ENCODE measurements around the gene PLD5. TPM values are rescaled to one million over a fixed set of nuclear protein-coding genes. Genes with fewer than 3 reads are reported as not detected.
"Not testable (repeated sequence)": the region's sequence is repeated elsewhere in the genome, so short reads cannot be mapped to it uniquely, and the experiment has no call there.

The PLD5 gene
- total RNA-seq, 1 experiment from 2014 or later = 0.11 TPM

DNA sequence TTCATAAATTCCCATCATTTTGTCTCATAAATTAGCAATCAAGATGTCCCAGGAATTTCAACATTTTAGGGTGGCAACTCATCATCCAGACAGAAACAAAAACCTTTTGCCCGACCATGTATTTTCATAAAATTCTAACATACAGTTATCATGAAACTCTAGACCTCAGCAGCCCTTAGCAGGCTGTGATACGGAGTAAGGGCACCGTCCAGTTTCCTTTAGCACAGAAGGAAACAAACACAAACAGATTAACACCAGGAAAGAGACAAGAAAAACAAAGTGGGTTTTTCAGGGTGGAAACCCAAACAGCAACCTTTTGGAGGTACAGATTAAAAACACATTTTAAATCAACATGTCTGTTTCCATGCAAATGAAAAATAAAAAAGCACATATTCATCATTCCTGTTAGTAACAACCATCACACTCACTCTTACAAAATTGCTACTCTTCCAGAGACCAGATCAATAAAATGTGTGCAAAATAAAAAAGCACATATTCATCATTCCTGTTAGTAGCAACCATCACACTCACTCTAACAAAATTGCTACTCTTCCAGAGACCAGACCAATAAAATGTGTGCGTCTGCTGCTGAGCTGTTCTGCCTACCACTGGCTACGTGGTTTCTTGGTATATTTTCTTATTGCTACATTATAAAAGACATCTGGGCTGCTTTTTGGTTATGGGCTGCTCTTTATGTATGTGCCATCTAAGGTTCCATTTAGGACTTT lies 241.6 kb downstream of the PLD5 start:
- not testable (repeated sequence) for DNase-seq (ENCODE audit: low read depth)

DNA sequence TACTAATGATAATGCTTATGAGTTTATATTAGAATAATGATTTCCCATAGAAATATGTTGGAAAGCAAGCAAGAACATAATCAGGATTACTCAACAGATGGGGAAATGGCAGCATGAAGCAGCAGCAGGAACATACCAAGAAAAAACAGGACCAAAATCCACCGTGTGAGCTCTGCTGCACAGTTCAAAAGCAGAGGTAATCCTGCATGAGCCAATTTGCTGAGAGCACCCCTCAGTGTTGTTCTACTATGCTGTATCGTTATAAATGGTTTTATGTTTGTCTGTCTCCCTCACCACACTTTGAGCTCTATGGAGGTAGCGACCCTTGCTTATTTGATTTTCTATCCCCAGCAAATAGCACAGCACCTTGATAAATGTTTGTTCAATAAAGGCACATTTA lies 246.1 kb downstream of the PLD5 start:
- DNase-seq (ENCODE audit: low read depth) = not testable (repeated sequence)

DNA sequence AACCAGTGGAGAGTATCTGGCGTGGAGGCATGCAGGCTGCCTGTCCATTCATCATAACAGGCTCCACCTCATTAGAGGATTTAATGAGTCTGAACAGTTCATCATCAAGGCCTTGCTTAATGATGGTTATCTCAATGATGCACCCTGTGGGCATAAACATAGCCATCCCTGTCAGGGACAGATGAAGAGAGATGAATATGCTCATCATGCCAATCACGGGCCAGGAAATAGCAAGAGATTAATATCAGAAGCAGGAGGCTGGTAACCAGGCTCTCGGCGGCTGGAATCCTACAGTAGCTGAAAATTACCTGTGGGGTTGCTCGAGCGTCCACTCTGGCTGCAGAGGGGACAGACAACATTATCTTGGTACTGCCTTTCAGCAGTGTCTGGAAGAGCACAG lies 247.7 kb downstream of the PLD5 start:
- not testable (repeated sequence) for DNase-seq (ENCODE audit: low read depth)

DNA sequence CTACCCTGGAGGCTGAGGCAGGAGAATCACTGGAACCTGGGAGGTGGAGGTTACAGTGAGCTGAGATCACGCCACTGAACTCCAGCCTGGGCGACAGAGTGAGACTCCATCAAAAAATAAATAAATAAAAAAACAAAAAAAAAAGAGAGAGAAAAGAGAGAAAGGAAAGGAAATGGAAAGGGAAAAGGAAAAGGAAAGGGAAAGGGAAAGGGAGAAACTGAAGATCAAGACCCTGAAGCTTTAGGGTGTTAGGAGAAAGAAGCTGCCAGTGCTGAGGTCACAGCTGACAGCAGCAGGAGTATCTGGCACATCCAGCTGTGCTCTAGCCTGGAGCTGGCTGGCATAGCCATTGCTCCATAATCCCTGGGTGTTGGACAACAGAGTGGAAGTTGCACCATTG lies 257.5 kb downstream of the PLD5 start:
- DNase-seq (ENCODE audit: low read depth) = not testable (repeated sequence)

DNA sequence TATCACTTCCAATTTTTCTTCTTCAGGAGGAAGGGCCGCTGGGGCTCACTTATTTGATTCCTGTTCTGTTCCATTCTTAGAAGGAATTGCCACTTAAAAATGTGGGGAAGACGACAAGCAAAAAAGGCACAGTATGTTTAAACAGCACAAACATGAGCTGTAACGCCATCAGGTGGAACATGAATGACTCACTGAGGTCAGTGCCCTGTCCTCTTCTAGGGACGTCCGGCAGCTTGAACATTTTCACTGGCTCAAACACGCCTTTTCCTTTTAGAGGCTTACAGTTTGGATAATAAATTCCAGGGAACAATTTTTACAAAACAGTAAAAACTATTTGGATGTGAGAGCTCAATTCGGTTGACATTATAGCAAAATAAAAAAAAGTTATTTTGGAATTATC lies 260.1 kb downstream of the PLD5 start:
- not testable (repeated sequence) for DNase-seq (ENCODE audit: low read depth)

DNA sequence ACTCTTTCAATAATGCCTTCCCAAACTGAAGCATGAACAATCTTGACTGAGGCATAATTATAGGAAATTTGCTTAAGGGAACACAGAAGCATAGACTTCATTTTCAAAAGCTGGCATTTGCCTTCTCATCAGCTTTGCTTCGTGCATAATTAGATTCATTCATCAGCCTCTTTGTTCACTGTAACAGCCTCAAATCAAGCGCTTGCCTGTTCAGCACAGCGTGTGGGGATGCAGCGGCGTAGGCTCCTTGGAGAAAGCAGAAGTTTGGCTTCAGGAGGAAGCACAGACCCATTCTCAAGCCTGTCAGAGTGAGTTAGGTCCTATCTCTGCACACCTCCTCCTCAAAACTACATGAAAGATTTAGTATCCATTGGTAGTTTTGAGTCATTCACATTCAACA lies 279.2 kb downstream of the PLD5 start:
- no peak for DNase-seq (ENCODE audit: low read depth)

DNA sequence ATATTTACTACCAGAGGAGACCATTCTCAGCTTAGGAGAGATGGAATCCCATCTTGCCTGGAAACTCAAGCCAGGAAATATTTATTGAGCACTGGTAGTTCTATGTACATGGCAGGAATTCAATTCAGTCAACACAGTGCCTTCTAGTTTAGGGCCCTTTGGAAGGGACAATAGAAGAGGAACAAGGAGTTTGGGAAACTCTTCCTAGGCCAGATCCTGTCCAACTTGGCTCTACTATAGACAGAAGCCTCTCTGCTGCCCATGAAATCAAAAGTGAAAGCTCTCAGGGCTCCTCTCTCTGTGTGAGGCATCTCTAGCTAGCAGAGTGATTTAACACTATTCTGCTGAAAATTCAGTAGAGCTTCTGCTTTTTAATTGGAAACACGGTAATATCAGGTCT lies 281.0 kb downstream of the PLD5 start:
- peak; percentile 41 for DNase-seq (ENCODE audit: low read depth)

DNA sequence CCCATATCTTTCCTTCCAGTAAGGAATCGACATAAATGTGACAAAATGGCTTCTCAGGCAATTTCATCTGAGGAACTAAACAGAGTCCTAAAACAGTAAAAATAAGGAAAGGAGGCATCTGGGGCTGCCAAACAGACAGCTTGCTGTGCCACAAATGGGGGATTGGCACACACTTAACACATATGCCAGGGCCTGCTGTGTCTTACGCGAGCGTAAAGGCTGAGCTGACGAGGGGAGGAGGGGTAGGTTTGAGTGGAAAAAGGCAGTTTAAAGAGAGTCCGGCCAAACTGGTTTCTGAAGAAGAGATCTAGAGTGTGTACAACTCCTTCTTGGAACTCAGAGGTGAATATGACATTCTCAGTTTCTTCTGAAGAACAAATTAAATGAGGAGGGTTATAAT lies 281.5 kb downstream of the PLD5 start:
- peak; percentile 15 for DNase-seq (ENCODE audit: low read depth)

DNA sequence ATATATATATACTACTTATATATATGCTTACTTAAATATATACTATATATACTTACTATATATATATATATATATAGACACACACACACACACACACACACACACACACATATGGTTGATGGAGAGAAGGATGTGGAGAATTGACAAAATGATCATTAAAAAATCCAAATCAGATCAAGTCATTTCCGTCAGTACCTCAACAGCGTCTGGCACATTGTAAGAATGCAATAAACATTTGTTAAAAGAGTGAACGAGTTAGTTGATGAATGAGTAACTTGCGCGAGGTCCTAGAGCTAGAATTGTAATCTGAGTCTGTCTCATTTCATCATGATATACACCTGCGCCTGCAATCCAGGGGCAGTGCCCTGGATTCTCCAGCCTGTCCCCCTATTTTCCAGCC lies 282.6 kb downstream of the PLD5 start:
- DNase-seq (ENCODE audit: low read depth) = no peak

DNA sequence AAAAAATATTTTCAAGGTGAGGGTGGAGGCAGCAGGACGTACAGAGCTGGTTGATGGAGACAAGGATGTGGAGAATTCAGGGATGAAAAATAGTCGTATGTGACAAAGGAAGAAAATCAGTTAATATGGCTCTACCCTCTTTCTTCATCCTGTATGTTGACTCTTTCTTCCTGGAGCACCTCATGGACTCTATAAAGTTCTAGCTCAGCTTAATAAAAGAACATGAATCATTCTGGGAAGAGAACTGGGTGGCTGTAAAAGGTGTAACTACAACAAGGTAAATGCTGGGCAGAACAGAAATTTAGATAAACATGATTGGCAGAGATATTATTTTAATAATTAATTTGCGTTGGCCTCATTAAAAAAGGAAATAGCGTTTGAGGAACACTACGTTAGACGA lies 283.8 kb downstream of the PLD5 start:
- DNase-seq (ENCODE audit: low read depth) = no peak

DNA sequence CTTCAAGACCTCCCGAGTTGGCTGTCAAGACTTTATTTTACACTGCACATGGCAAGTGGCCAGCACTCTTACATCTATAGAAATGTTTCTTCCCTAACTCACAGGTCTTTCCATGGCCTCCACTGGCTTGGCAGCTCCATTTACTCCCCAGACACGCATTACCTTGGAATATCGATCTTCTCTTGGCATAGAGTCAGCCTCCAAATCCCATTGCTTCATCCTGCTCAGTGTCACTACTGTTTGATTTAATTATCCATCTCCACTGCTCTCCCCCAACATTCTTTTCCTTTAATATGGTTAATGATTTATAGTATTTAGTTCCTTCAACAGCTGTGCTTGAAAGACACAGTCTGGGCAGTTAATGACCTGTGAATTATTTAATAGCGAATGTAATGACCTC lies 284.4 kb downstream of the PLD5 start:
- DNase-seq (ENCODE audit: low read depth) = no peak

DNA sequence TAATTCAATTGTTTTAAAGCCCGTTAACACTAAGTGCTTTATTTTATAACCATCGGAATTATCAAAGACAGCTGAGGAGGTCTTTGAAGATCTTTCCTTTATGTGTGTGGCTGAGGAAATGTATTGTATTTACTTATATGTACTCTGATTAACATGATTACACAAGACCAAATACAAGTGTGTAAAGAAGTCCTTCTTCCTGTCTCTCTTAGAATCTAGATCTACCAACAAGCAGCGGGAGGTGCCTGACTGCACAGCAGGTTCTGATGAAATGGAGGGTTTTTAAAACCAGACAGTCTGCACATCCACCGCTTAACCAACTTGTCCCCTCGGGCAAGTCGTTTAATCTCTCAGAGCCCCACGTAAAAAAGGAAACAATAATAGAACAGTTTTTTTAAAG lies 285.1 kb downstream of the PLD5 start:
- DNase-seq (ENCODE audit: low read depth) = no peak

DNA sequence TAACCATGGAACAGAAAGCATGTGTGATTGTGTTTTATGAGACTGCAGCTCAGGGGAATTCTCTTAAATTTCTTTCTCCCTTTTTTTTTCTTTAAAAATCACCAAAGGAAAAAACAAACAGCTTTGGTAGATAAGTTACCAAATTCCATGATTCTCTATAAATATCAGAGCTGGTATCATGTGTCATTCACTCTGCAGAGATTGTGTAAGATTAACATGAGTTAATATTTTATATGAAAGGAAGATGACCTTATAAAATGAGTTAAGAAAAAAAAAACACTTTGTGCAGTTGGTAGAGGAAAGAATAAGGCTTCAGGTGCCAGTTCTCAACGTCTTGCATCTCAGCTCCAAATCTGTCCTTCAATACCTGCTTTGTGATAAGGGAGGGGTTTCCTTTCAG lies 287.4 kb downstream of the PLD5 start:
- no peak for DNase-seq (ENCODE audit: low read depth)

DNA sequence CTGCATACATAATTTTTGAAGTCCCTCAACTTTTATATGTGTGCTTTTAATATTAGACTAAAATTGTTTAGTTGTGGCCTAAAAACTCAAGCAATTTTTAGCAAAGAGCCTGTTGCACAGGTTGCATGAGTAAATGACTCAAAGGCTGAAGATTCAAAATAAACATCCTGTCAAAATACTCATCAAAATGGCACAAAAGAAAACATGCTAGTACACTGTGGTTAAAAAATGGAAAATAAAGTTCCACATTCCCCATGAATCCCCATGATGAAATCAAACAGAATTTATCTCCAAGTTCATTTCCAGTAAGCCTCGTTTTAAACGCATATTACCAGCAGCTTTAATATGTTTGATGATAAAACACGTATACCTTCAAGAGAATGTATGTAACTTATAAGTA lies 295.5 kb downstream of the PLD5 start:
- no peak for DNase-seq (ENCODE audit: low read depth)

DNA sequence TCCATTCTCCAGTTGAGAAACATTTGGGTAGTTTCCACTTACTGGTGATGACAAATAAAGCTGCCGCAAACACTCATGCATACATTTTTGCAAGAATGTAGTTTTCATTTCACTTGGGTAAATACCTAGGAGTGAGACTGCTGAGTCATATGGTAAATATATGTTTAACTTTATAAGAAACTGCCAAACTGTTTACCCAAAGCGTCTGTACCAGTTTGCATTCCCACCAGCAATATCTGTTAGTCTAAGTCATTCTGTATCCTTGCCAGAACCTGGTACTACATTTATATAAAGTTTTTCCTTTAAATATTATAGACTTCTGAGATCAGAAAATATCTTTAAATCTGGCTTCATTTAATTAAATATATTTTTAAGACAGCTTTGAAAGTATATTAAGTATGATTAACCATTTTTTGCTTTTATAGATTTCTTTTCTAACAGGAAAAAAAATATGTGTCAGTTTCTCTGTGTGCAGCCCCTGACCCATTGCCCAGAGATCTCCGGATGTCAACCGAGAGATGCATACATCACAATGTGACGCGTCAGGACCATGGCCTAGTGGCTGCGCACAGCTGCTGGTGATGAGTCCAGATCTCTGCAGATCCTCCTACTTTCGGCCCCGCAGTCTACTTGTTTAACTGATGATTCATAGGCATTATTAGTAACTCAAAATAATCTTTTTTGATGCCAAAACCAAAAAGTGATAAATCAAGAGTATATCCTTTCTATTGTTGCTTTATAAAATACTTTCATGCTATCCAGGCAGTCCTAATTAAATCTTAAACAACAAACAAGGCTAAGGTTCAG lies 298.5 kb downstream of the PLD5 start:
- DNase-seq (ENCODE audit: low read depth) = peak; percentile 64

DNA sequence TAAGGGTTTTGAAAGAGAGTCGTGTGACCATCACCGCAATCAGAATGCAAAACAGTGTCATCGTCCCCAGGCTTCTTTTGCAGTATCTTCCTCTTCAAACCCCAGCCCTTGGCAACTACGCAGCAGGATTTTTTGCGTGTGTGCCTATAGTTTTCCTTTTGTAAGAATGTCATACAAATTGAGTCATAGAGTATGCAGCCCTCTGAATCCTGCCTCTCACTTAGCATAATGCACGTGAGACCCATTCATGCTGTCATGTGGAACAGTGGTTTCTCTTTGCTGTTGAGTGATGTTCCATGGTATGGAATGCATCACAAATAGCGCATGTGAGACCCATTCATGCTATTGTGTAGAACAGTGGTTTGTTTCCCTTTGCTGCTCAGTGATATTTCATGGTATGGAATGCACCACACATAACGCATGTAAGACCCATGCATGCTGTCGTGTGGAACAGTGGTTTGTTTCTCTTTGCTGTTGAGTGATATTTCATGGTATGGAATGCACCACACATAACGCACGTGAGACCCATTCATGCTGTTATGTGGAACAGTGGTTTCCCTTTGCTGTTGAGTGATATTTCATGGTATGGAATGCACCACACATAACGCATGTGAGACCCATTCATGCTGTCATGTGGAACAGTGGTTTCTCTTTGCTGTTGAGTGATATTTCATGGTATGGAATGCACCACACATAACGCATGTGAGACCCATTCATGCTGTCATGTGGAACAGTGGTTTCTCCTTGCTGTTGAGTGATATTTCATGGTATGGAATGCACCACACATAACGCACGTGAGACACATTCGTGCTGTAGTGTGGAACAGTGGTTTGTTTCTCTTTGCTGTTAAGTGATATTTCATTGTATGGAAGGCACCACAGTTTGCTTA lies 299.4 kb downstream of the PLD5 start:
- peak; percentile 53 for DNase-seq (ENCODE audit: low read depth)

DNA sequence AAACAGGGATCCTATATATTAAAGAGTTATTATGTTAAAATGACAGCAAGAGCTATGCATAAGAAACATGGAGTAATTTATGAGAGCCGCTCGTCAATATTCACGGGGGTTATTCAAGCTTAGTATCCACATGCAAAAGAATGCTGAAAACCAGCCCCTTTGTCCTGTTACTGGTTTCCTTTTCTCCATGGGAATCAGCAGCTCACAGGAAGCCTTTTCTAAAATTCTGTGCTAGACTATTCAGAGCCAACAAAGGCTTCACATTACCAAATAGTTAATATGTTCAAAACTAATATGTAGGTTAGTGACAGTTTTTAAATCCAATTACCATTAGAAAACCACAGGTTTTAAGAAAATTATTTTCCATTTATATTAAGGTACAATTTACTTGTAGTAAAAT lies 300.0 kb downstream of the PLD5 start:
- no peak for DNase-seq (ENCODE audit: low read depth)

DNA sequence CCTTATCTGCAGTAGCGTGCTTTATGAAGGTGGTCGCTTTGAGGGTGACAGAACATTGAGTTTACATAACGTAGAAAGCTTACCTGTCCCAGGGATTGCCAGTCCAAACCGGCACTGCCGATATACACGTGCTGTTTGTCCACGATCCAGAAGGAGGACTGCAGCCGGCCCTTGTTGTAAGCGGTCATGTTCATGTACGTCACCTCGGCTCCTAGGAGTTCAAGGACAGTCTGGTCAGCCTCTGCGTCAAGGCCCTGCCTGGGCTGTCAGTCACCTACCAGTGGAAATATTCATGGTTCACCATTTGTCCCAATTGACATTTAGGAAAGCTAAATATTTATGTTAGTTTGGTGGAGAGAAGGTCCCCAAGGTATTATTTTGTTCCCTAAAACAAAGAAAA lies 304.6 kb downstream of the PLD5 start:
- DNase-seq (ENCODE audit: low read depth) = no peak

DNA sequence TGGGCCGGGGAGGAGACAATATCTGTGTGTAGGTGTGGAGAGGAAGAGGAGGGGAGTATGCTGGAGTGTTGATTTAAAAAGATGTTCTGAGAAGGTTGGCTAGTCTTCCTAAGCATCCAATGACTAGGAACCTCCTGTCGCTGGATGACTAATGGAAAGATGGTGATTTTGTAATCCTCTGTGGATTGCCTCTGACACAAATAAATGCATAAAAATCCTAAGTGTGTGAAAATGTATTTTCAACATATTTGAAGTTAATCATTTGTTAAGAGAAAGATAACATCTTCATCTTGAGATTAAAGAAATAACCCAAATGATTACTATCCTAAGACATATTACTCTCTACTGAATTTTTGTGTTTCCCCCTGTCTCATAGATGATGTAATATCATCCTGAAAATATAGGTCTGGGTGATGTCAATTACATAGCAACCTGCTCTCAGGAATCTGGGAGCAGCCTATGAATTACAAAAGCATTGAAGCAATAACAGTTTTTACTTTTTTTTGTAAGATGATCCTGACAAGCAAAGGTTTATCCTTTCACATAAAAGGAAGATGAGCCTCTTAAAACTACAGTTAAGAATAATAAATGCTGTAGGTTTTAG lies 305.1 kb downstream of the PLD5 start:
- DNase-seq (ENCODE audit: low read depth) = no peak

DNA sequence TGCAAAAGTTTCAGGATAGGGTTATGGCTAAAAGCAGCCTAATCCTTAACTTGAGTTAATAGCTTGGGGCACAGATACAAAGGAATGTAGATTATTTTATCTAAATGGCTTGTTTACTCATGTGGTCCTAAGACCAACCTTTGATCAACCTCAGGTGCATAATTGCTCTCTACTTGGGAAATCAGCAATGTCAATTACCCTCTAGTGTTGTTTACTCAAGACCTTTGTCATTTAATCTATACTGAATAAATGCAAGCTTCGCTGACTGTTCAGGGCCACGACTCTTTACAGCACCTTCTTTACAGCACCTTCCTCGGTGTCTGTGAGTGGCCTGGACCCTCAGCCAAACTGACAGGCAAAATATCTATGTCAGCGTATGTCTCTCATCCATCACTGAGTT lies 308.1 kb downstream of the PLD5 start:
- DNase-seq (ENCODE audit: low read depth) = no peak

DNA sequence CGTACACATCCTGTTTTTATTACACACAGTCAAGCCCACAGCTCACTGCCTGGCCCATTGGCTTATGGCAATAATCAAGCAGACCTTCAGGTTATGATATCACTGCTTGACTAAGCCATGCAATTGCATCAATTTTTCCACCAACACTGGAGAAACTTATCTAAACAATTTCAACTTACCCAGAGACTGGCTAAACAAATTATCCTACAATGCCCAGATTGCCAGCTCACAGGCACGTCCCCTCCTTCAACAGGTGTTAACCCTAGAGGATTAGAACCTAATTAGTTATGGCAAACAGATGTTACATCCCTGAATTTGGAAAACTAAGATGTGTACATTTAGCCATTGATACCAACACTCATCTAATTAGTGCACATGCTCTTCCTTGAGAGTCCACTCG lies 310.0 kb downstream of the PLD5 start:
- DNase-seq (ENCODE audit: low read depth) = not testable (repeated sequence)

DNA sequence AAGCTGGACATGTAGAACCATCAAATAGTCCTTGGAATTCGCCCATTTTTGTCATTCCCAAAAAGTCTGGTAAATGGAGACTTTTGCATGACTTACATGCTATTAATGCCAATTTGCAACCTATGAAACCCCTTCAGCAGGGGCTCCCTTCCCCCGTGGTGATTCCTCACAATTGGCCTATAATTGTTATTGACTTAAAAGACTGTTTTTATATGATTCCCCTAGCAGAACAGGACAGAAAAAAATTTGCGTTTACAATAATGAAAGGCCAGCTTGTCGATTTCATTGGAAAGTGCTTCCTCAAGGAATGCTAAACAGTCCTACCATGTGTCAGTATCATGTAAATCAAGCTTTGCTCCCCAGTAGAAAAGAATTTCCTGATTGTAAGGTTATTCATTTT lies 311.5 kb downstream of the PLD5 start:
- DNase-seq (ENCODE audit: low read depth) = not testable (repeated sequence)

Measured in Daoy (cell line).